MG63 (cell line): ENCODE results near the gene SPANXA2. TPM values are rescaled to one million over a fixed set of nuclear protein-coding genes. Genes with fewer than 3 reads are reported as not detected.
"Not testable (repeated sequence)": the region's sequence is repeated elsewhere in the genome, so short reads cannot be mapped to it uniquely, and the experiment has no call there.

Experiments
- DNase-seq: peaks from one replicate; pipeline ENCODE4 v3.0.0-alpha.2; 2020
- H3K27me3 ChIP-seq: fragments of 250-450 bp; sonication (Bioruptor Pico); 2 replicates; pipeline ENCODE4 v1.5.1; 2020; ENCODE audit warnings: mild to moderate bottlenecking, moderate library complexity
- H3K36me3 ChIP-seq: fragments of 250-450 bp; sonication (Bioruptor Pico); 2 replicates; pipeline ENCODE4 v1.5.1; 2020; ENCODE audit warnings: mild to moderate bottlenecking, moderate library complexity
- H3K4me3 ChIP-seq: fragments of 250-450 bp; sonication (Bioruptor Pico); 2 replicates; pipeline ENCODE4 v1.5.1; 2020; ENCODE audit warnings: mild to moderate bottlenecking, moderate library complexity
- H3K9me3 ChIP-seq: fragments of 250-450 bp; sonication (Bioruptor Pico); 2 replicates; pipeline ENCODE4 v1.5.1; 2020; ENCODE audit warnings: mild to moderate bottlenecking, moderate library complexity
- total RNA-seq: library from RNA; depleted of rRNA; stranded (reverse); fragments of >200 nt; shearing (Covaris generic); gene quantifications from 2 replicates; pipeline ENCODE4 v1.2.3, GENCODE V29; 2014; ENCODE audit warnings: low replicate concordance; rRNA removed

Gene SPANXA2, protein sequence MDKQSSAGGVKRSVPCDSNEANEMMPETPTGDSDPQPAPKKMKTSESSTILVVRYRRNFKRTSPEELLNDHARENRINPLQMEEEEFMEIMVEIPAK
- total RNA-seq: not detected in 2 replicates

DNA sequence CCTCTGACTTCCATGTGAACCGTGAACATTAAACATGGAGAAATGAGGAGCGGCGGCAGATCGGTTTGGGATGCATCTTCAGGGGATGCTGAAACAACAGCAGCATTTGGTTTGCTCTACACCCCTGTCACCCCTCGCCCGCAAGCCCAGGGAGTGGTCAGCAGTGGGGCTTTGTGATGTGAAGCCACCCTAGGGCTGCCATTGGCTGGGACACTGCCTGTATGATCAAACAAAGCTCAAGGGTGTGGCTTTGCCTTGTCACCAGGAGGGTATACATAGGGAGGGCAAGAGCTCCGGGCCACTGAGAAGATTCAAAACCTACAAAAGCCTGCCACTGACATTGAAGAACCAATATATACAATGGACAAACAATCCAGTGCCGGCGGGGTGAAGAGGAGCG lies at the start of gene SPANXA2:
SPANXA2 (plus strand) TSS at position 301 of the 400 bp plus-strand sequence; CDS start at position 361, 60 bp downstream.
- H3K36me3 ChIP-seq, H3K9me3 ChIP-seq, DNase-seq, H3K4me3 ChIP-seq, H3K27me3 ChIP-seq: not testable (repeated sequence)

DNA sequence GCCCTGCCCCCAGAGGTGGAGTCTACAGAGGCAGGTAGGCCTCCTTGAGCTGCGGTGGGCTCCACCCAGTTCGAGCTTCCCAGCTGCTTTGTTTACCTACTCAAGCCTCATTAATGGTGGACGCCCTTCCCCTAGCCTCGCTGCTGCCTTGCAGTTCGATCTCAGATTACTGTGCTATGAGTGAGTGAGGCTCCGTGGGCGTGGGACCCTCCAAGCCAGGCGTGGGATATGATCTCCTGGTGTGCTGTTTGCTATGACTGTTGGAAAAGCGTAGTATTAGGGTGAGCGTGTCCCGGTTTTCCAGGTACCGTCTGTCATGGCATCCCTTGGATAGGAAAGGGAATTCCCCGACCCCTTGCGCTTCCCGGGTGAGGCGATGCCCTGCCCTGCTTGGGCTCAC lies 47.0 kb upstream of the SPANXA2 start:
- not testable (repeated sequence) for H3K36me3 ChIP-seq, H3K4me3 ChIP-seq, DNase-seq, H3K9me3 ChIP-seq, H3K27me3 ChIP-seq

- not testable (repeated sequence) for DNase-seq, H3K4me3 ChIP-seq, H3K27me3 ChIP-seq, H3K36me3 ChIP-seq, H3K9me3 ChIP-seq
These were observed 4.9 kb upstream of the SPANXA2 start, which contains the start of gene SPANXA1 for GRCh38 chrX:141584638-141585037. TSS of gene SPANXA1 (minus strand) at chrX:141584738. CDS start at chrX:141584678, 60 bp downstream.

GRCh38 chrX:141609111-141609510 lies 19.6 kb downstream of the SPANXA2 start:
- Histone ChIP-seq H3K4me3 (no peak overlapping the region), H3K36me3 (no peaks in the 10 kb centered on the region), H3K27me3 (no peaks in the 10 kb centered on the region), H3K9me3 (no peaks in the 10 kb centered on the region)
- DNase-seq: no peak

GRCh38 chrX:141619336-141619735 lies 29.8 kb downstream of the SPANXA2 start:
- no peaks in the 10 kb centered on the region for H3K27me3 ChIP-seq
- no peak overlapping the region for H3K4me3 ChIP-seq
- DNase-seq: no peak
- H3K36me3 ChIP-seq: no peaks in the 10 kb centered on the region
- no peaks in the 10 kb centered on the region for H3K9me3 ChIP-seq

GRCh38 chrX:141632124-141632523 lies 42.6 kb downstream of the SPANXA2 start:
- H3K36me3 ChIP-seq: no peaks in the 10 kb centered on the region
- no peak for DNase-seq
- H3K4me3 ChIP-seq: no peak overlapping the region
- no peaks in the 10 kb centered on the region for H3K27me3 ChIP-seq
- H3K9me3 ChIP-seq: no peaks in the 10 kb centered on the region

- H3K36me3 ChIP-seq: no peaks in the 10 kb centered on the region
- DNase-seq: no peak
- H3K27me3 ChIP-seq: no peaks in the 10 kb centered on the region
- H3K9me3 ChIP-seq: no peaks in the 10 kb centered on the region
- H3K4me3 ChIP-seq: no peak overlapping the region
These were observed 49.0 kb downstream of the SPANXA2 start for GRCh38 chrX:141638550-141638949.

Other genes starting within 250 kb of the SPANXA2 start
- not detected in 2 replicates for gene SPANXA1, start 5.0 kb upstream of the SPANXA2 start, total RNA-seq
- not detected in 2 replicates for gene SPANXD, start 109.0 kb downstream of the SPANXA2 start, total RNA-seq
- gene MAGEC3, start 248.6 kb downstream of the SPANXA2 start, total RNA-seq: not detected in 2 replicates